KBM-7 (cell line): ENCODE results near the gene CHRM5.
"Not testable (repeated sequence)": the region's sequence is repeated elsewhere in the genome, so short reads cannot be mapped to it uniquely, and the experiment has no call there.

Experiments used
- DNase-seq: peaks from one replicate; pipeline ENCODE4 v3.0.0-alpha.2; 2015
- in situ Hi-C: fragments of 300-500 bp; cut with MboI; formaldehyde crosslinking; loops from 2 replicates; pipeline ENCODE4 v1.14.3; 2020; ENCODE audit warnings: low sequenced_read_pairs, low pct_unique_long_range_greater_than_20kb, mixed read lengths

The CHRM5 gene

DNA sequence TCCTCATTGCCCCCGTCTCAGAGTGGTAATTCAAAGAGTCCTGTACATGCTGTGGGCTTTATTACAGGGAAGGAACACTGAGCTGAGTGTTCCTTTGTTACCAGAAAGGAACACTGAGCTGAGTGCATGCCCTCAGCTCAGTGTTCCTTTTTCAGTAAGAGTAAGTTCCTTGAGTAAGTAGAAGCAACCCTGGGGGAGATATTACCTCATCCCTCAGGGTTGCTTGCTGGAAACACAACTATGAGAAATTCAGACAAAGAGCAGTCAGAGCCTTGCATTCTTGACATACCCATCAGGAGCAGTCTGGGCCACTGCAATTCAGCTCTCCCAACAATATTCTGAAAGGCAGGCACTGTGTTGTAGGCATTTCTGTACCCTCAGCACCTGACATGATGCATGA lies 17.0 kb downstream of the CHRM5 start:
- no peak for DNase-seq
- in situ Hi-C loops: loop anchor here (25.0 kb wide), 1 partner anchor 248 kb away; no protein-coding TSS in a partner anchor

DNA sequence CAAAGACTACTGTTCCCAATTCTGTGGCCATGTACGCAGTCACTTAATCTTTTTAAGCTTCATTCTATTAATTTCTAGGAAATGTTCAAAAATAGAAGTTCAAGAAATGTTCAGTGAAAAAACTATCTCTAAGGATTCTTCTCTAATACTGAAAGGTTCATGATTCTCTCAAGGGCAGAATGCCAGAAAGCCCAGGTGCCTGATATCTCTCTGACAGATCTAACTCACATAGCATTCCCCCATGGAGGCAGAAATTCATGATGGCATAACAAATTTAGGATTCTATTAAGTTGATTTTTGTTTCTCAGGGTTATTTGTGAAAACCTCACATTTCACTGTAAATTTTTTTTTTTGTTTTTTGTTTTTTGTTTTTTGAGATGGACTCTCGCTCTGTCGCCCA lies 17.5 kb downstream of the CHRM5 start:
- in situ Hi-C loops: loop anchor here (25.0 kb wide), 1 partner anchor 248 kb away; no protein-coding TSS in a partner anchor
- DNase-seq: no peak

DNA sequence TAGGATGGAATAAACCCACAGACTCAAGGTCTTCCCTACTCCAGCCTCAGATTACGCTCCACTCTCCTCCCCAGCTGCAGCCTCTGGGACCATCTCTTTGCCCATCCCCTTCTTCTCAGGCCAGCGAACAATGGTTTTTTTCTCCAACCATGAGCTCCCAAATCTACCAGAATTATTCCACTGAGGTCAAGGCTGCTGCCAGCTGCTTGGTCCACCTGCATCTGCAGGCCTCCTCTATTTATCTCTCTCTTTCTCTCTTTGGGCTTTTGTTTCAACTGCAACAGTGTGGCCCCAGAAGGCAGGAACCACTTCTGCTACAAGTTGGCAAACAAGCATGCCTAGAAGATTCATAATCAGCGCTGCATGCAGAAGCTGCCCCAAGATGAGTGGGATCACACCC lies 19.1 kb downstream of the CHRM5 start:
- in situ Hi-C loops: loop anchor here (25.0 kb wide), 1 partner anchor 250 kb away; no protein-coding TSS in a partner anchor
- DNase-seq: no peak

DNA sequence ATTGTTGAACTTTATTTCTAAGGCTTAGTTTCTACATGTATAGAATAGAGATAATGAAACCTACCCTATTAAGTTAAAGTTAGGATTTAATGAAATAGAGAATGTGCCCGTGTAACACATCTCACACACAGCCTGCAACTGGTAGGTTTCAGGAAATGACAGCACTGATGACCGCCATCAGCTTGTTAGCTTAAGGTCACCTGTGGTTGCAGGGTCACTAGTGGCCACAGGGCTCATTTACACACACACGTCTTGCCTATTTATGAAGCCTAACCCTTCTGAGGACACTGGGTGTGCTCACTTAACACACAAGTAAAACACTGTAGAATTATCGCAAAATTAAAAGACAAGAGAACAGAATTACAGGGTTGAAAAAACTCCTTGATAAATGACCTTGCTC lies 20.1 kb downstream of the CHRM5 start:
- in situ Hi-C loops: loop anchor here (25.0 kb wide), 1 partner anchor 251 kb away; no protein-coding TSS in a partner anchor
- DNase-seq: no peak

DNA sequence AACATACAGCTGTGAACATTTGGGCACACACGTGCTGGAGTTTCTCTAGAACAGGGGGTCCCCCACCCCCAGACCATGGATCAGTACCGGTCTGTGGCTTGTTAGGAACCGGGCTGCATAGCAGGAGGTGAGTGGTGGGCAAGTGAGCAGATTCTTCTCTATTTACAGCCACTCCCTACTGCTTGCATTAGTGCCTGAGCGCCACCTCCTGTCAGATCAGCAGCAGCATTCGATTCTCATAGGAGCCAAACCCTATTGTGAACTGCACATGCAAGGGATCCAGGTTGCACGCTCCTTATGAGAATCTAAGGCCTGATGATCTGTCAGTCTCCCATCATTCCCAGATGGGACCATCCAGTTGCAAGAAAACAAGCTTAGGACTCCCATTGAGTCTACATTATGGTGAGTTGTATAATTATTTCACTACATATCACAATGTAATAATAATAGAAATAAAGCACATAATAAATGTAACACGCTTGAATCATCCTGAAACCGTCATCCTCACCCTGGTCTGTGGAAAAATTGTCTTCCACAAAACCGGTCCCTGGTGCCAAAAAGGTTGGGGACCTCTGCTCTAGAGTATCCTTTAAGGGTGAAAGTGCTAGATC lies 25.8 kb downstream of the CHRM5 start:
- peak; percentile 26 for DNase-seq
- in situ Hi-C loops: loop anchor here (25.0 kb wide), 1 partner anchor 257 kb away; no protein-coding TSS in a partner anchor

DNA sequence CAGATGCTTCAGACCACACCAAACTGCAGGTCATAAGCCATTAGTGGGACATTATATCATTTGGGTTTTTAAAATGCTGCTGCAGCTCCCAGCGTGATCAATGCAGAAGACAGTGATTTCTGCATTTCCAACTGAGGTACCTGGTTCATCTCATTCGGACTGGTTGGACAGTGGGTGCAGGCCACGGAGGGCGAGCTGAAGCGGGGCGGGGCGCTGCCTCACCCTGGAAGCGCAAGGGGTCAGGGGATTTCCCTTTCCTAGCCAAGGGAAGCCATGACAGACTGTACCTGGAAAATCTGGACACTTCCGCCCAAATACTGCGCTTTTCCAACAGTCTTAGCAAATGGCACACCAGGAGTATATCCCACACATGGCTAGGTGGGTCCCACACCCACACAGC lies 27.4 kb downstream of the CHRM5 start:
- not testable (repeated sequence) for DNase-seq
- in situ Hi-C loops: loop anchor here (25.0 kb wide), 1 partner anchor 258 kb away; no protein-coding TSS in a partner anchor

DNA sequence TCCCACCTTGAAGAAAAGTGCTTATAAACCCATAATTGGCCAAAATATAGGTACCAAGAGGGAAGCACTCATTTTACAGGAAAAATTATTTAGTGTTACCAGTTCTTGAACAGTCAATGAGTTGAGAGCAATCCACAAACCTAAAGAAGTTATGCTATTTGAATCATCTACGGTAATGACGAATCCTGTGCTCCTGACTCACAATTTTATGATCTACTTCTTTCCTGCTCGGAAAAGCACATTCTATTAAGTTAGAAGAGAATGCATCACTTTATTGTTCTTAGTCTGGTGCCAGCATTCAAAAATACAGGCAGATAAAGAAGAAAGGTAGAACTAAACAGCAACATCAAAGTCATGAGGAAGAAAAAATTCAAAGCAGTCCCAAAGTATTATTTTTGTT lies 33.2 kb downstream of the CHRM5 start:
- DNase-seq: no peak
- in situ Hi-C loops: no loop called here

DNA sequence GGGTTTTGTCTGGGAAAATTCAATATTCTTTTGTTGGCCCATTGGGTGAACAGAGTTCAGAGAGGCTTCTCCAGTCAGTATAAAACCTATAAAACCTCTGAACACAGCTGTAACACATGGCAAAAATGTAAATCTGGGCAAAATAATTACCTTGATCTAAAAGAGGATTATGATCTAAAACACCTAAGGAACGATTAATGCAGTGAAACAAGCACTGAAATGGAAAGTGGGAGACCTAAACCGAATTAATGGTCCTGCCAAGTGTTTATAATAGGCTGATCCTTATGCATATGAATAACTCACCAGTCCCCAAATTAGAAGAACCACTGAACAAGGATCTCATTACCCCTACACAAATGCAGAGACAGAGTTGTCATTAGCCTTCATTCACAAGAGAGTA lies 38.1 kb downstream of the CHRM5 start:
- no peak for DNase-seq

DNA sequence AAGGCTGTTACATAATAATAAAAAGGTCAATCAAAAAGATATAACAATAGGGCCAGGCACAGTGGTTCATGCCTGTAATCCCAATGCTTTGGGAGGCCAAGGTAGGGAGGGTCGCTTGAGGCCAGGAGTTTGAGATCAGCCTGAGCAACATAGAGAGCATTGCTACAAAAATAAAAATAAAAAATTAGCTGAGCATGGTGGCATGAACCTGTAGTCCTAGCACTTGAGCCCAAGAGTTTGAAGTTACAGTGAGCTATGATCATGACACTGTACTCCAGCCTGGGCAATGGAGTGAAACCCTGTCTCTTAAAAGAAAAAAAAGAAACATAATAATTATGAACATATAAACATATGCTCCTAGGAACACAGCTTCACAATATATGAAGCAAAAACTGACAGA lies 41.4 kb downstream of the CHRM5 start:
- in situ Hi-C loops: no loop called here
- DNase-seq: no peak

More for the DNA sequence above, 38.1 kb downstream of the CHRM5 start:
- in situ Hi-C loops: no loop called here

DNA sequence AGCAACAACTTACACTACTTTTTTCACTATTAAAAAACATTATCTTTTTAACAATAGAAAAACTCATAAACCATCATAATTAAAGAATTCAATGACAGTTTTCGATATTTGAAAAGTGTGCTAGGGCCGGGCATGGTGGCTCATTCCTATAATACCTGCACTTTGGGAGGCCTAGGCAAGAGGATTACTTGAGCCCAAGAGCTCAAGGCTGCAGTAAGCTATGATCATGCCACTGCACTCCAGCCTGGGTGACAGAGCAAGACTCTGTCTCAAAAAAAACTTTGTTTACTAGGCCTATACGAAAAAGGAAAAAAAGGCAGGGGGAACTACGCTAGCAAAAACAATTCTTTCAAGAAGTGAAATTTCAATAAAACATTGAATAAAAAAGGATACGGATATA lies 42.6 kb downstream of the CHRM5 start:
- DNase-seq: no peak
- in situ Hi-C loops: no loop called here

DNA sequence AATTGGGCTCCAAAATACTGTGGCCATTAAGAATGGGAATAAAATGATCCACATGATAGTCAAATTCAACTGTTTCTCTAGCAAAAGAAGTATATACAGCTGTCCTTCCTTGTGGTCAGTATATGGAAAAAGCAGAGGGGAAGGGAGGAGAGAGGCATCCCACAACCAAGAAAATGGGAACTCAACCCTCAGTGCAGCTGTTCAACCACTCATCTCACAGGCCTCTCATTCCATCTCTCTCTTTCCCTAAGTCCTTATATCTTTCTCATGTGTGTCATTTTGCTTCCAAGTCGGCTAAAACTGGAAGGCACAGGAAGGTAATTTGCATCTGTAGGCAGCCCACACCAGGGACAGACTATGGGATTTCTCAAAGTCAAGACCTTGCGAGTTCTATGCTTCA lies 43.2 kb downstream of the CHRM5 start:
- DNase-seq: no peak
- in situ Hi-C loops: no loop called here

DNA sequence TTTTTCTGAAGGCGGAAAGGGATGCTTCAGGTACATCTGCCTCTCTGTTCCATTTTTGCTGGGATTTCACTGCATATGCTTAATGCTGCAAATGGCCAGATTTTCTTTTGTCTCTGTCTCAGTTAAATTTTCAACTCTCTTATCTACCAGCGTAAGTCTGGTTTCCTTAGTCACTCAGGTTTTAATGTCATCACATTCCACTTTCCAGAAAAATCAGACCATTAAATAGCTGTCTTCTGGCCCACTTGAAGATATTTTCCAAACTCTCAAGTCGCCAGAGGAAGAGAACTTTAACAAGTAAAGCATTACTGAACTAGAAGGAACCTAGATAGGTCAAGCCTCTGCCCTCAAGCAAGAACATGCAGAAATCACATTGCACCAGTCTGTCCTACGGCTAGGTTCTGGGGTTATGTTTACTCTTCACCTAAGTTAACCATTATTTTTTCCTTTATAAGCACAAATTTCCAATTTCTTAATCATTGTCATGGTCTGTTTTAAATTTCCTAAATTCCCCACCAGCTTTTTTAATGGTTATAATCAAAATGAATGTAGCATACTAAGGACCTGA lies 44.2 kb downstream of the CHRM5 start:
- in situ Hi-C loops: no loop called here
- DNase-seq: no peak

DNA sequence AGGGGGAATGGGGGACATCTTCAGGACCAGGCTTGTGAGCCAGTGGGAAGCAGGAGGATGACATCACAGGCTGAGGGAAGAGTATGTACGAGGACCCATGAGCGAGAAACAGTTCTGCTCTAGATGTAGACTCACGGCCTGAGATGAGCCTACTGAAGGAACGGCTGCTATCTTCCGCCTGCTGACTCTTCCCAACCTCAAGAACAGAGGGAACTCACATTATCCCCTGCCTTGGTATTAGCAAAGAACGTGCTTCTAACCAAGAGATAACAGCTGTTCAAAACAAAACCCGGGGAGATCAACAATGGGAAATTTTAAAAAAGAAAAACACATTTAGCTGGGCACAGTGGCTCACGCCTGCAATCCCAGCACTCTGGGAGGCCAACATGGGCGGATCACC lies 45.4 kb downstream of the CHRM5 start:
- DNase-seq: no peak
- in situ Hi-C loops: no loop called here

DNA sequence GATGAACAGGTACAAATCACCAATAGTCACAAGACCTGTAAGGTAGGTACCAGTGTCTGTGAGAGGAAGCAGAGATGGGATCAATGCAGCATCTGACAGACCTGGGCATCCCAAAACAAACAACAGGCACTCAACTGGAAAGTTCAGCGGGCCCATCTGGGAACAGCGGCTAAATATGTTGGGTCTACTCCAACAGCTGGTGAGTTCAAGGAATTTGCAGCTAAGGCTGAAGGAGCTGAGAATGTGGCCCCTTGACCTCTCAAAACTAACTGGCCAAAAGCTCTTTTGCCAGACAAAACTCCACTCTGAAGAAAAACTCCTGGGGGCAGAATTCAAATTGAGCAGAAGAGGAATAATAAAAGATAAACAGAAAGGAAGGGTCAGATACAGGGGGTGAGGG lies 46.3 kb downstream of the CHRM5 start:
- in situ Hi-C loops: no loop called here
- no peak for DNase-seq

DNA sequence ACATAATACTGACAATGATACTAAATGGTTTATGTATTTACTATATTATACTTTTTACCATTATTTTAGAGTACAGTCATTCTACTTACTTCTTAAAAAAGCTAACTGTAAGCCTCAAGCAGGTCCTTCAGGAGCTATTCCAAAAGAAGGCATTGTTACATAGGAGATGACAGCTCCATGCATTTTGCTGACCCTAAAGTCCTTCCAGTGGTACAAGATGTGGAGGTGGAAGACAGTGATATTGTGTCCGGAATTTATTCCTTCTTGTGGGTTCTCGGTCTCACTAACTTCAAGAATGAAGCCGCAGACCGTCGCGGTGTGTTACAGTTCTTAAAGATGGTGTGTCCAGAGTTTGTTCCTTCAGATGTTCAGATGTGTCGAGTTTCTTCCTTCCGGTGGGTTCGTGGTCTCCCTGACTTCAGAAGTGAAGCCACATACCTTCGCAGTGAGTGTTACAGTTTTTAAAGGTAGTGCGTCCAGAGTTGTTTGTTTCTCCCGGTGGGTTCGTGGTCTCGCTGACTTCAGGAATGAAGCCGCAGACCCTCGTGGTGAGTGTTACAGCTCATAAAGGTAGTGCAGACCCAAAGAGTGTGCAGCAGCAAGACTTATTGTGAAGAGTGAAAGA lies 49.8 kb downstream of the CHRM5 start:
- in situ Hi-C loops: no loop called here
- DNase-seq: no peak

DNA sequence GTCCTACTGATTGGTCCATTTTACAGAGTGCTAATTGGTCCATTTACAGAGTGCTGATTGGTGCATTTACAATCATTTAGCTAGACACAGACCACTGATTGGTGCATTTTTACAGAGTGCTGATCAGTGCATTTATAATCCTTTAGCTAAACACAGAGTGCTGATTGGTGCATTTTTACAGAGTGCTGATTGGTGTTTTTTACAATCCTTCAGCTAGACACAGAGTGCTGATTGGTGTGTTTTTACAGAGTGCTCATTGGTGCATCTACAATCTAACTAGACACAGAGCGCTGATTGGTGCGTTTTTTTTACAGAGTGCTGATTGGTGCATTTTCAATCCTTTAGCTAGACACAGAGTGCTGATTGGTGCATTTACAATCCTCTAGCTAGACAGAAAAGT lies 50.4 kb downstream of the CHRM5 start:
- DNase-seq, in situ Hi-C loops: not testable (repeated sequence)

DNA sequence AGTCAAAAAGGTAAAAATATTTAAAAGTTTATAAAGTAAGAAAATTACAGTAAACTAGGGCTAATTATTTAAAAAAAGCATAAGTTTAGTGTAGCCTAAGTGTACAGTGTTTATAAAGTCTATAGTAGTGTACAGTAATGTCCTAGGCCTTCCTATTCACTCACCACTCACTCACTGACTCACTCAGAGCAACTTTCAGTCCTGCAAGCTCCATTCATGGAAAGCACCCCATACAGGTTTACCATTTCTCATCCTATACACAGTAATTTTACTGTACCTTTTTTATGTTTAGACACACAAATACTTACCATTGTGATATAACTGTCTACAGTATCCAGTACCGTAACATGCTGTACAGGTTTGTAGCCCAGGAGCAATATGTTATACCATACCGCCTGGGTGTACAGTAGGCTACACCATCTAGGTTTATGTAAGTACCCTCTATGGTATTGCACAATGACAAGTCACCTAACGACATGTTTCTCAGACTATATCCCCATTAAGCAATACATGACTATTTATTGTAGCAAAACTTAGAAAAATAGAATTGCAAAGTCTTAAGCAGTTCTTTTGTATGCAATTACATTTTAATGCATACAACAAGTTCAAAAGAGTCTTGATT lies 51.2 kb downstream of the CHRM5 start:
- in situ Hi-C loops: no loop called here
- no peak for DNase-seq

DNA sequence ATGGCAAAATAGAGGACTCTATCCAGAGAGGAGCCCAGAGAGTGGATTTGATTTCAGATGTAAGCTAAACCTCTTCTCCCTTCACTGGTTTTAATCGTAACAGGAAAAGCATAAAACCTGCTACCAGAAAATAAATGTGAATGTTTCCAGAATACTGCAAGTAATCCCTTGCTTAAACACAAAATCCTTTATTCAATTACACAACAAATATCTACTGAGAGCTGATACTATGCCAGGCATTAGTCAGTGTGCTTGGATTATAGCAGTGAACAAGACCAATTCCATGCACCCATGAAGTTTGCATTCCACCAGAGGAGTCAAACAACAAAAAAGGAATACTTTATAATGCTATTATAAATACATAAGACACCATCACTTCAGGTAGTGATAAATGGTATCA lies 55.6 kb downstream of the CHRM5 start:
- DNase-seq: no peak
- in situ Hi-C loops: no loop called here

DNA sequence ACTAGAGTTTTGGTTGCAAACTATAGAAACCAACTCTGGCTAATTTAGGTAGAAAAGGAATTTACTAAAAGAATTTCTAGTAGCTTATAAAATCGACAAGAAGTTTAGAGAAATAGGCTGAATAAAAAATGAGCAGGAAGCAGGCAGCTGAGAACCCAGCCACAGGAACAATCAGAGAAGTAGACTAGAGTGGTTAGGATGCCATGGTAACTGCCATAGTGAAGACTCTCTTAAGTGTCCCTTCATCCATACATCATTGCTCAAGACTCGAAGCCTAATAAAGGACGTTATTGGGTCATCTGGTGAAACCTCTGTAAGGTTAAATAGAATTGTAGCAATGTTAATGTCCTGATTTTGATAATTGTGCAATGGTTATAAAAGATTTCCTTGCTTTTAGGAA lies 57.0 kb downstream of the CHRM5 start:
- no peak for DNase-seq
- in situ Hi-C loops: no loop called here

DNA sequence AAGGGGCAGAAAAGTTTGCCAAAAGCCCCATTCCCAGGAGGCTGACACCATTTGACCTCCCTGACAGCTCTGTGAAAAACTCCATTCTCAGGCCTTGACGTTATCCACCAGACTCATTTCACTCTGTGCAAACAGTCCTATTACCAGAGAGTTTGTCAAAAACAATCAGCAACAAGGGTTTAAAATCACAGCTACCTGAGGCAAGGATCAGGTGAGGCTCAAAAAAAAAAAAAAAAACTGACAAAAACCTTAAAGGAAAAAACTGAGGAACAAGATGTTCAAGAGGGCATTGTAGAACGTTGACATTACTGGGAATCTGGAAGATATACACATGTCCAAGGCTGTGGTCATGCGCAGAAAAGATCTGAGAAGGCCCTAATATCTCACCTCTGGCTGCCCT lies 59.3 kb downstream of the CHRM5 start:
- in situ Hi-C loops: no loop called here
- no peak for DNase-seq
